HEK293 (cell line): ENCODE measurements around the gene PDZD4.

Experiments
- CTCF ChIA-PET: fragments of 350-600 bp; formaldehyde crosslinking; extraction: SDS; loops from one replicate; lab custom pipeline; 2021; ENCODE audit warnings: antibody characterized with exemption; lab: Yijun Ruan, JAX
- POLR2A ChIA-PET: fragments of 300-600 bp; formaldehyde crosslinking; extraction: SDS; loops from one replicate; lab custom pipeline; 2020; ENCODE audit warnings: antibody characterized with exemption, inconsistent platforms; lab: Yijun Ruan, JAX
- H3K27ac ChIP-seq: fragments of 200-500 bp; sonication (Bioruptor generic); 2 replicates; pipeline ENCODE4 v1.5.1; 2014; ENCODE audit warnings: low read depth, low read length, control low read depth, inconsistent platforms; ENCODE audit errors: extremely low read depth
- H3K36me3 ChIP-seq, 2 experiments: fragments of 200-500 bp in 1 of 2; sonication (Bioruptor generic) in 1 of 2; 1 replicate in 1 of 2; 2 replicates in 1 of 2; pipeline ENCODE4 v1.5.1; 2014 to 2017; ENCODE audit warnings: inconsistent platforms in 2 of 2, low read length in 2 of 2; ENCODE audit not compliant: control insufficient read depth in 2 of 2, insufficient read depth in 1 of 2
- H3K4me1 ChIP-seq: fragments of 200-500 bp; sonication (Bioruptor generic); 2 replicates; pipeline ENCODE4 v1.5.1; 2014; ENCODE audit warnings: mild to moderate bottlenecking, low read length, inconsistent platforms; ENCODE audit not compliant: control insufficient read depth, insufficient read depth
- H3K4me3 ChIP-seq: 2 replicates; pipeline ENCODE4 v1.5.1; 2011; ENCODE audit warnings: low read depth, mild to moderate bottlenecking, control low read depth, low read length, moderate library complexity
- H3K9me3 ChIP-seq: fragments of 200-500 bp; sonication (Bioruptor generic); 2 replicates; pipeline ENCODE4 v1.5.1; 2014; ENCODE audit warnings: low read depth, low read length, inconsistent platforms; ENCODE audit not compliant: control insufficient read depth, insufficient read depth
- AEBP2 ChIP-seq: fragments of 450-650 bp; formaldehyde crosslinking; IDR thresholded peaks from 2 replicates; pipeline ENCODE4 v1.5.1; 2016; ENCODE audit warnings: missing biosample characterization, missing genetic modification characterization, borderline replicate concordance
- BCL11B ChIP-seq: fragments of 450-650 bp; formaldehyde crosslinking; IDR thresholded peaks from 2 replicates; pipeline ENCODE4 v1.5.1; 2016; ENCODE audit warnings: low read depth, missing biosample characterization, missing genetic modification characterization
- CTCF ChIP-seq: fragments of 450-650 bp; formaldehyde crosslinking; IDR thresholded peaks from 2 replicates; pipeline ENCODE4 v1.5.1; 2016; ENCODE audit warnings: missing biosample characterization, missing genetic modification characterization
- OSR2 ChIP-seq: fragments of 450-650 bp; formaldehyde crosslinking; IDR thresholded peaks from 2 replicates; pipeline ENCODE4 v1.5.1; 2016; ENCODE audit warnings: missing biosample characterization, missing genetic modification characterization
- PBX3 ChIP-seq: sonication (generic); formaldehyde crosslinking; IDR thresholded peaks from 2 replicates; pipeline ENCODE4 v1.8.1; 2022; ENCODE audit warnings: mild to moderate bottlenecking, moderate library complexity, missing genetic modification reagents
- RBAK ChIP-seq: fragments of 450-650 bp; formaldehyde crosslinking; IDR thresholded peaks from 2 replicates; pipeline ENCODE4 v1.5.1; 2016; ENCODE audit warnings: missing biosample characterization, missing genetic modification characterization
- SETDB1 ChIP-seq: IDR thresholded peaks from one replicate; pipeline ENCODE4 v1.6.1; 2017; ENCODE audit warnings: mild to moderate bottlenecking, low read length, moderate library complexity, mixed read lengths; ENCODE audit not compliant: insufficient read length
- SP2 ChIP-seq: fragments of 450-650 bp; formaldehyde crosslinking; IDR thresholded peaks from 2 replicates; pipeline ENCODE4 v1.5.1; 2016; ENCODE audit warnings: missing biosample characterization, missing genetic modification characterization
- ZBTB17 ChIP-seq: fragments of 450-650 bp; formaldehyde crosslinking; IDR thresholded peaks from 2 replicates; pipeline ENCODE4 v1.5.1; 2016; ENCODE audit warnings: missing biosample characterization, missing genetic modification characterization
- ZNF174 ChIP-seq: fragments of 450-650 bp; formaldehyde crosslinking; IDR thresholded peaks from 2 replicates; pipeline ENCODE4 v1.5.0; 2017; ENCODE audit warnings: missing biosample characterization, mild to moderate bottlenecking, missing genetic modification characterization
- ZNF221 ChIP-seq: fragments of 450-650 bp; formaldehyde crosslinking; IDR thresholded peaks from 2 replicates; pipeline ENCODE4 v1.5.1; 2017; ENCODE audit warnings: missing biosample characterization, missing genetic modification characterization, borderline replicate concordance
- ZNF280D ChIP-seq: fragments of 450-650 bp; formaldehyde crosslinking; IDR thresholded peaks from 2 replicates; pipeline ENCODE4 v1.5.1; 2016; ENCODE audit warnings: missing biosample characterization, missing genetic modification characterization
- ZNF354C ChIP-seq: fragments of 450-650 bp; formaldehyde crosslinking; IDR thresholded peaks from 2 replicates; pipeline ENCODE4 v1.5.1; 2016; ENCODE audit warnings: missing biosample characterization, missing genetic modification characterization, low read depth, borderline replicate concordance
- ZNF433 ChIP-seq: fragments of 450-650 bp; formaldehyde crosslinking; IDR thresholded peaks from 2 replicates; pipeline ENCODE4 v1.5.1; 2016; ENCODE audit warnings: missing biosample characterization, missing genetic modification characterization, low read depth
- ZNF473 ChIP-seq: fragments of 450-650 bp; formaldehyde crosslinking; IDR thresholded peaks from 2 replicates; pipeline ENCODE4 v1.5.1; 2017; ENCODE audit warnings: missing biosample characterization, missing genetic modification characterization
- ZNF529 ChIP-seq: fragments of 450-650 bp; formaldehyde crosslinking; IDR thresholded peaks from 2 replicates; pipeline ENCODE4 v1.5.1; 2017; ENCODE audit warnings: missing genetic modification characterization, missing biosample characterization; ENCODE audit not compliant: insufficient replicate concordance

Gene PDZD4

GRCh38 chrX:153807976-153808375, 22.4 kb downstream of the PDZD4 start:
- TF ChIP-seq ZNF280D (no peak), ZNF174 (tag by site-specific recombination) (no peak), CTCF (tag by site-specific recombination) (no peak)
- no peaks in the 10 kb centered on the region for H3K4me1 ChIP-seq
- POLR2A ChIA-PET = interaction anchor here (0.7 kb wide), 1 partner anchor 11 kb away, joined by 3 read pairs; no protein-coding TSS in a partner anchor
- no peak overlapping the region for H3K4me3 ChIP-seq
- CTCF ChIA-PET = interaction anchor here (1.2 kb wide), 1 partner anchor 139 kb away, joined by 3 read pairs; no protein-coding TSS in a partner anchor
- no peaks in the 10 kb centered on the region for H3K9me3 ChIP-seq
- H3K27ac ChIP-seq = no peak overlapping the region
- H3K36me3 ChIP-seq = no peaks in the 10 kb centered on the region

- Histone ChIP-seq H3K27ac (no peak overlapping the region), H3K4me1 (no peaks in the 10 kb centered on the region), H3K36me3 (no peaks in the 10 kb centered on the region), H3K4me3 (no peak overlapping the region), H3K9me3 (no peaks in the 10 kb centered on the region)
- POLR2A ChIA-PET = interaction anchor here (0.5 to 0.7 kb wide), 2 partner anchors 21 to 28 kb away, joined by 3 read pairs; no protein-coding TSS in a partner anchor
- TF ChIP-seq PBX3 (CRISPR knock-in tag) (0 out of 2 replicates have a peak, but pooled peaks have one; percentile 1), ZNF433 (no peak)
- CTCF ChIA-PET = interaction anchor here (1.2 kb wide), 1 partner anchor 140 kb away, joined by 3 read pairs; no protein-coding TSS in a partner anchor
Observed at GRCh38 chrX:153806999-153807575, 23.3 kb downstream of the PDZD4 start.

- Histone ChIP-seq H3K4me3 (no peak overlapping the region), H3K4me1 (no peaks in the 10 kb centered on the region), H3K9me3 (no peaks in the 10 kb centered on the region), H3K36me3 (no peaks in the 10 kb centered on the region), H3K27ac (no peak overlapping the region)
- ChIA-PET POLR2A (interaction anchor here (1.9 kb wide), 1 partner anchor 11 kb away, joined by 6 read pairs; the partner anchor contains the start of genes IDH3G and SSR4), CTCF (no interaction called here)
- TF ChIP-seq ZBTB17 (tag by site-specific recombination) (peak; percentile 72), OSR2 (no peak), ZNF280D (no peak), SETDB1 (no peak), ZNF354C (no peak), ZNF529 (no peak), AEBP2 (tag by site-specific recombination) (no peak), SP2 (tag by site-specific recombination) (0 out of 2 replicates have a peak, but pooled peaks have one; percentile 8), ZNF221 (tag by site-specific recombination) (no peak), RBAK (tag by site-specific recombination) (no peak), BCL11B (tag by site-specific recombination) (no peak), ZNF473 (tag by site-specific recombination) (no peak)
Observed at GRCh38 chrX:153805436-153805835, 24.9 kb downstream of the PDZD4 start.
